Naive thymus-derived CD4-positive, alpha-beta T cell (primary cell): Measurements from ENCODE around the gene AIPL1. TPM values are rescaled to one million over a fixed set of nuclear protein-coding genes. Genes with fewer than 3 reads are reported as not detected.
A peak's percentile ranks its signal among the peaks of the same experiment; 100 is the strongest.

Source experiments
- ATAC-seq: fragments of 150-1000 bp; cut with Tn5 transposase; 2 replicates; pipeline ENCODE4 v1.10.0; 2021; ENCODE audit warnings: mild to moderate bottlenecking, moderate library complexity
- CTCF ChIA-PET: fragments of 350-600 bp; sonication (Branson Sonifier 250); formaldehyde crosslinking; loops from one replicate; lab custom pipeline; 2021; ENCODE audit warnings: antibody characterized with exemption; lab: Charles Lee
- POLR2A ChIA-PET: fragments of 350-600 bp; sonication (Branson Sonifier 250); formaldehyde crosslinking; loops from one replicate; lab custom pipeline; 2021; ENCODE audit warnings: antibody characterized with exemption, inconsistent platforms; lab: Charles Lee
- DNase-seq, 9 donors: peaks; one replicate each; pipeline versions ENCODE4 v3.0.0 to v3.0.0-alpha.2; 2020 to 2022; ENCODE audit warnings: mixed read lengths in 1 of 9
- H3K27ac ChIP-seq: one replicate; pipeline ENCODE4 v1.7.0; 2013; ENCODE audit warnings: mild to moderate bottlenecking, low read depth, low read length, moderate library complexity
- H3K27me3 ChIP-seq, 2 donors: one replicate each; pipeline ENCODE4 v1.7.0; 2013; ENCODE audit warnings: low read length in 2 of 2, mild to moderate bottlenecking in 2 of 2, moderate library complexity in 2 of 2; ENCODE audit not compliant: control insufficient read depth in 2 of 2, insufficient read depth in 2 of 2
- H3K36me3 ChIP-seq, 3 experiments: 1 replicate in 2 of 3; 2 replicates in 1 of 3; pipeline ENCODE4 v1.7.0; 2013; ENCODE audit warnings: low read length in 3 of 3, mild to moderate bottlenecking in 3 of 3, moderate library complexity in 1 of 3; ENCODE audit not compliant: insufficient read depth in 3 of 3, control insufficient read depth in 2 of 3
- H3K4me1 ChIP-seq, 2 donors: one replicate each; pipeline ENCODE4 v1.7.0; 2013; ENCODE audit warnings: low read length in 2 of 2, mild to moderate bottlenecking in 2 of 2, moderate library complexity in 1 of 2; ENCODE audit not compliant: control insufficient read depth in 2 of 2, insufficient read depth in 2 of 2
- H3K4me3 ChIP-seq: 2 replicates; pipeline ENCODE4 v1.7.0; 2013; ENCODE audit warnings: mild to moderate bottlenecking, low read length
- H3K9me3 ChIP-seq, 3 experiments: 1 replicate in 2 of 3; 2 replicates in 1 of 3; pipeline ENCODE4 v1.7.0; 2013; ENCODE audit warnings: low read length in 3 of 3; ENCODE audit not compliant: control insufficient read depth in 2 of 3
- H3K27ac Mint-ChIP-seq, 9 donors: one replicate each; pipeline ENCODE4 v1.8.0; 2020 to 2022; ENCODE audit warnings: mixed read lengths in 9 of 9, mild to moderate bottlenecking in 8 of 9, moderate library complexity in 5 of 9, inconsistent platforms in 2 of 9
- H3K27me3 Mint-ChIP-seq, 5 donors: one replicate each; pipeline ENCODE4 v1.8.0; 2021 to 2022; ENCODE audit warnings: mixed read lengths in 5 of 5, mild to moderate bottlenecking in 1 of 5
- H3K36me3 Mint-ChIP-seq, 5 donors: one replicate each; pipeline ENCODE4 v1.8.0; 2020 to 2022; ENCODE audit warnings: mixed read lengths in 5 of 5, mild to moderate bottlenecking in 3 of 5, inconsistent platforms in 1 of 5
- H3K4me1 Mint-ChIP-seq, 7 donors: one replicate each; pipeline ENCODE4 v1.8.0; 2020 to 2022; ENCODE audit warnings: mixed read lengths in 7 of 7, mild to moderate bottlenecking in 3 of 7, inconsistent platforms in 1 of 7
- H3K4me3 Mint-ChIP-seq, 10 donors: one replicate each; pipeline ENCODE4 v1.8.0; 2020 to 2022; ENCODE audit warnings: mild to moderate bottlenecking in 10 of 10, mixed read lengths in 10 of 10, moderate library complexity in 6 of 10, inconsistent platforms in 2 of 10
- H3K9me3 Mint-ChIP-seq, 11 donors: one replicate each; pipeline ENCODE4 v1.8.0; 2020 to 2022; ENCODE audit warnings: mixed read lengths in 11 of 11, mild to moderate bottlenecking in 4 of 11, inconsistent platforms in 1 of 11, moderate library complexity in 1 of 11
- intact Hi-C, 2 donors: fragments of 100-400 bp; cut with micrococcal nuclease; formaldehyde crosslinking; loops; one replicate each; pipeline ENCODE4 v1.15.1; 2023
- polyA plus RNA-seq, 2 donors: library from polyadenylated mRNA; unstranded; fragments of 300-500 nt; fragmentation: Illumina TruSeq; gene quantifications; one replicate each; pipeline ENCODE4 v1.2.3, GENCODE V29; 2021
- total RNA-seq, 6 experiments: library from RNA in 5 of 6; stranded (reverse) in 5 of 6; gene quantifications; 1 replicate in 5 of 6; 2 replicates in 1 of 6; pipeline ENCODE4 v1.2.3 and lab custom pipeline; 2021 to 2026

AIPL1 gene
- total and polyA plus RNA-seq, 7 experiments from 2014 or later = not detected

- H3K36me3 Mint-ChIP-seq = peaks cover 0 to 5% (median 3%) of the 10 kb centered on the region in 5 donors
- CTCF ChIA-PET = interaction anchor here (0.7 to 3.4 kb wide), 9 partner anchors 10 to 1210 kb away, joined by 3 to 13 read pairs (median 5); no protein-coding TSS in a partner anchor
- Histone ChIP-seq H3K27ac (no peak overlapping the region), H3K27me3 (no peaks in the 10 kb centered on the region), H3K4me3 (no peak overlapping the region), H3K36me3 (no peaks in the 10 kb centered on the region), H3K9me3 (no peaks in the 10 kb centered on the region), H3K4me1 (no peaks in the 10 kb centered on the region)
- peak; percentile 33 to 61 (median 52) for DNase-seq
- intact Hi-C loops = loop anchor here (1.0 to 5.0 kb wide), 3 partner anchors 729 to 849 kb away; no protein-coding TSS in a partner anchor
- peaks cover 7 to 73% (median 10%) of the 10 kb centered on the region in 5 donors for H3K27me3 Mint-ChIP-seq
- H3K27ac Mint-ChIP-seq = peak overlapping the region in 2 of 9 donors; percentile 25 to 67
- POLR2A ChIA-PET = interaction anchor here (1.3 kb wide), 1 partner anchor 849 kb away, joined by 7 read pairs; no protein-coding TSS in a partner anchor
- peaks cover 0 to 8% (median 3%) of the 10 kb centered on the region in 11 donors for H3K9me3 Mint-ChIP-seq
- H3K4me3 Mint-ChIP-seq = no peak overlapping the region
- peaks cover 0 to 2% (median 0%) of the 10 kb centered on the region in 7 donors for H3K4me1 Mint-ChIP-seq
- peak; percentile 98 for ATAC-seq
These were observed 1.0 kb upstream of the AIPL1 start for GRCh38 chr17:6435968-6436367.

GRCh38 chr17:6430769-6431168 is 4.2 kb downstream of the AIPL1 start:
- no peaks in the 10 kb centered on the region for H3K36me3 ChIP-seq
- POLR2A ChIA-PET = interaction anchor here (0.7 kb wide), 1 partner anchor 18 kb away, joined by 3 read pairs; no protein-coding TSS in a partner anchor
- peaks cover 0 to 20% (median 10%) of the 10 kb centered on the region in 11 donors for H3K9me3 Mint-ChIP-seq
- intact Hi-C loops = no loop called here
- CTCF ChIA-PET = interaction anchor here (0.8 kb wide), 2 partner anchors 652 to 838 kb away, joined by 3 read pairs; no protein-coding TSS in a partner anchor
- no peaks in the 10 kb centered on the region for H3K9me3 ChIP-seq
- H3K27me3 Mint-ChIP-seq = peaks cover 0 to 72% (median 5%) of the 10 kb centered on the region in 5 donors
- peaks cover 0 to 9% (median 6%) of the 10 kb centered on the region in 5 donors for H3K36me3 Mint-ChIP-seq
- no peaks in the 10 kb centered on the region for H3K27me3 ChIP-seq
- DNase-seq = no peak
- H3K27ac ChIP-seq = no peak overlapping the region
- H3K4me3 ChIP-seq = no peak overlapping the region
- ATAC-seq = no peak
- H3K4me3 Mint-ChIP-seq = no peak overlapping the region
- peaks cover 11 to 18% (median 17%) of the 10 kb centered on the region in 7 donors for H3K4me1 Mint-ChIP-seq
- no peak overlapping the region for H3K27ac Mint-ChIP-seq
- peaks cover 4 to 15% of the 10 kb centered on the region in 2 donors for H3K4me1 ChIP-seq

- POLR2A ChIA-PET = no interaction called here
- no peak overlapping the region for H3K4me3 ChIP-seq
- H3K9me3 ChIP-seq = no peaks in the 10 kb centered on the region
- intact Hi-C loops = no loop called here
- DNase-seq (no peak), ATAC-seq (no peak)
- CTCF ChIA-PET = no interaction called here
- Mint-ChIP-seq H3K36me3 (peaks cover 0 to 9% (median 6%) of the 10 kb centered on the region in 5 donors), H3K4me1 (peaks cover 11 to 18% (median 17%) of the 10 kb centered on the region in 7 donors), H3K4me3 (no peak overlapping the region), H3K27ac (no peak overlapping the region), H3K9me3 (peaks cover 0 to 20% (median 10%) of the 10 kb centered on the region in 11 donors), H3K27me3 (peaks cover 0 to 77% (median 5%) of the 10 kb centered on the region in 5 donors)
- H3K36me3 ChIP-seq = no peaks in the 10 kb centered on the region
- no peaks in the 10 kb centered on the region for H3K27me3 ChIP-seq
- H3K4me1 ChIP-seq = peaks cover 4 to 15% of the 10 kb centered on the region in 2 donors
- H3K27ac ChIP-seq = no peak overlapping the region
These were observed 5.7 kb downstream of the AIPL1 start for GRCh38 chr17:6429266-6429665.

- ChIA-PET CTCF (no interaction called here), POLR2A (no interaction called here)
- Mint-ChIP-seq H3K4me3 (peak overlapping the region in 5 of 10 donors; percentile 16 to 63 (median 45)), H3K27ac (peak overlapping the region in 2 of 9 donors; percentile 36 to 60), H3K36me3 (peaks cover 0 to 9% (median 6%) of the 10 kb centered on the region in 5 donors), H3K4me1 (peaks cover 11 to 19% (median 17%) of the 10 kb centered on the region in 7 donors), H3K27me3 (peaks cover 0 to 77% (median 5%) of the 10 kb centered on the region in 5 donors), H3K9me3 (peaks cover 0 to 20% (median 10%) of the 10 kb centered on the region in 11 donors)
- H3K36me3 ChIP-seq = no peaks in the 10 kb centered on the region
- H3K4me1 ChIP-seq = peaks cover 4 to 15% of the 10 kb centered on the region in 2 donors
- no peak for DNase-seq
- intact Hi-C loops = no loop called here
- H3K4me3 ChIP-seq = no peak overlapping the region
- no peaks in the 10 kb centered on the region for H3K27me3 ChIP-seq
- no peaks in the 10 kb centered on the region for H3K9me3 ChIP-seq
- H3K27ac ChIP-seq = no peak overlapping the region
- no peak for ATAC-seq
These were observed 6.5 kb downstream of the AIPL1 start for GRCh38 chr17:6428207-6428965.

GRCh38 chr17:6427279-6427781 is 7.6 kb downstream of the AIPL1 start:
- Histone ChIP-seq H3K27ac (no peak overlapping the region), H3K4me3 (no peak overlapping the region), H3K36me3 (no peaks in the 10 kb centered on the region), H3K9me3 (no peaks in the 10 kb centered on the region), H3K27me3 (no peaks in the 10 kb centered on the region), H3K4me1 (peaks cover 4 to 15% of the 10 kb centered on the region in 2 donors)
- Mint-ChIP-seq H3K27me3 (peaks cover 0 to 78% (median 5%) of the 10 kb centered on the region in 5 donors), H3K27ac (peak overlapping the region in 8 of 9 donors; percentile 7 to 90 (median 78)), H3K36me3 (peaks cover 0 to 9% (median 6%) of the 10 kb centered on the region in 5 donors), H3K9me3 (peaks cover 0 to 20% (median 10%) of the 10 kb centered on the region in 11 donors), H3K4me1 (peaks cover 11 to 19% (median 17%) of the 10 kb centered on the region in 7 donors), H3K4me3 (peak overlapping the region in 9 of 10 donors; percentile 36 to 77 (median 63))
- peak; percentile 85 for ATAC-seq
- ChIA-PET POLR2A (interaction anchor here (0.5 kb wide), 1 partner anchor 1644 kb away, joined by 4 read pairs; no protein-coding TSS in a partner anchor), CTCF (no interaction called here)
- peak in 8 of 9 donors; percentile 47 to 73 (median 62) for DNase-seq
- intact Hi-C loops = loop anchor here in 1 of 2 donors (1.0 kb wide), 1 partner anchor 17 kb away; the partner anchor contains the start of gene PIMREG

GRCh38 chr17:6426356-6427101 is 8.4 kb downstream of the AIPL1 start:
- Mint-ChIP-seq H3K4me1 (peaks cover 11 to 24% (median 19%) of the 10 kb centered on the region in 7 donors), H3K27ac (peak overlapping the region in 1 of 9 donors; percentile 84), H3K36me3 (peaks cover 0 to 8% (median 6%) of the 10 kb centered on the region in 5 donors), H3K9me3 (peaks cover 0 to 17% (median 9%) of the 10 kb centered on the region in 11 donors), H3K4me3 (no peak overlapping the region), H3K27me3 (peaks cover 0 to 76% (median 12%) of the 10 kb centered on the region in 5 donors)
- Histone ChIP-seq H3K4me1 (peaks cover 4 to 18% of the 10 kb centered on the region in 2 donors), H3K27me3 (no peaks in the 10 kb centered on the region), H3K27ac (no peak overlapping the region), H3K36me3 (no peaks in the 10 kb centered on the region), H3K9me3 (no peaks in the 10 kb centered on the region), H3K4me3 (no peak overlapping the region)
- ChIA-PET CTCF (no interaction called here), POLR2A (no interaction called here)
- intact Hi-C loops = loop anchor here in 1 of 2 donors (1.0 kb wide), 1 partner anchor 18 kb away; the partner anchor contains the start of gene PIMREG
- ATAC-seq (no peak), DNase-seq (no peak)
